Left ventricle myocardium superior (tissue), 1 donor: Measurements from ENCODE around the gene PAXIP1. TPM values are rescaled to one million over a fixed set of nuclear protein-coding genes. Genes with fewer than 3 reads are reported as not detected.

ENCODE experiments used
- ATAC-seq: fragments of 200-7000 bp; cut with Tn5 transposase; one replicate; pipeline ENCODE4 v1.9.1; 2020; ENCODE audit warnings: mild to moderate bottlenecking, moderate library complexity
- DNase-seq: peaks from one replicate; pipeline ENCODE4 v3.0.0-alpha.2; 2020
- intact Hi-C: fragments of 100-400 bp; cut with micrococcal nuclease; formaldehyde crosslinking; loops from one replicate; pipeline ENCODE4 v1.11.0; 2022
- total RNA-seq: library from RNA; stranded (reverse); fragmentation: NEBNext Ultra II Directional; extraction: Animal tissue kit (Norgen Biotek cat#: 25700); gene quantifications from one replicate; pipeline ENCODE4 v1.2.1, GENCODE V29; 2021
- donor health status: DM: no; HTN: yes; CAD: no; lungs with severe emphysema.

The PAXIP1 gene
- total RNA-seq, 1 donor from 2014 or later = 7.1 TPM

DNA sequence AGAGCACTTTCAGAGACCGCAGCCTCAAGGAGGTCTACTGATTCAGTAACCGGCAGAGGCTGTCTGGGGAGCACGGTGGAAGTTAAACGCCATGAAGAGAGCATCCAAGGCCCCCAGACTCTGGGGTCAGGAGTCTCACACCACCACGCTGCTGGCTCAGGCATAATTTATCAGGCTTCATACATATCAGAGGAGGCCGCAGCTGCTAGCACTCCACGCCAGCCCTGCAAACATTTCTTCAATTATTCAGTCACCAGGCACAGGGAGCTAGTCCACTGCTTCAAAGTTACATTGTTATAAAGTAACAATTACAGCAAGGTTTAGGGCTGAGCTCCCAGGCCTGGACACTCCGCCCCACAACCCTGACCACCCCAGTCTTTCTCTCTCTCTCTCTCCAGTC, 97.8 kb downstream of the PAXIP1 start:
- DNase-seq = no peak
- ATAC-seq = no peak
- intact Hi-C loops = no loop called here

- ATAC-seq (no peak), DNase-seq (no peak)
- intact Hi-C loops = no loop called here
These were observed 99.7 kb downstream of the PAXIP1 start for GRCh38 chr7:154903083-154903731.

DNA sequence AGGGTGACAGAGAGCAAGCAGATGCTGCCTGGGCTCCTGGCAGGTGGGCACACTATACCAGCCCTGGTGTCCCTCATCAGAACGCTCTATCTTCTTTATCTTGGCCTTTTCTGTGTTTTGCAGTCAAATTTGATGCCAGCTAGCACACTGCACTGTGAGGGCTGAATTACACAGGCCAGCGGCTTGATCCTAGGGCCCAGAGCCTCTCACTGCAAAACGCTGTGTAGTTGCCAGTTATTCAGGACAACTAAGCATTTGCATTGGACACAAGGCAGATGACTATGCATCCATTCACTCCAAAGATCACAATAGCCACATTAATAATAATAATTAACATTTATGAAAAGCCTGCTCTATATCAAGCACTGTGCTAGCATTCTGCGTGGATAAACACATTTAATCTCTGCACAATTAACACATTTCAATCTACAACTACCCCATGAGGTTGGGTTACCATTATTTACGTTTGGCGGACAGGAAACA, 100.3 kb downstream of the PAXIP1 start:
- DNase-seq (no peak), ATAC-seq (no peak)
- intact Hi-C loops = no loop called here

GRCh38 chr7:154899862-154900261, 103.1 kb downstream of the PAXIP1 start:
- ATAC-seq = no peak
- intact Hi-C loops = no loop called here
- no peak for DNase-seq

- intact Hi-C loops = no loop called here
- no peak for ATAC-seq
These were observed 103.7 kb downstream of the PAXIP1 start for GRCh38 chr7:154898973-154899855.

GRCh38 chr7:154896076-154896475, 106.8 kb downstream of the PAXIP1 start:
- ATAC-seq (no peak), DNase-seq (no peak)
- intact Hi-C loops = no loop called here

More at GRCh38 chr7:154898973-154899855, 103.7 kb downstream of the PAXIP1 start:
- no peak for DNase-seq

Other genes starting within 250 kb of the PAXIP1 start
- not detected for gene HTR5A, start 67.2 kb upstream of the PAXIP1 start, total RNA-seq